NCI-H2196 treated with DMSO at 0.1 percent for 48 hours (cell line): ENCODE data around the gene PRB3.

Source experiments
- DNase-seq: peaks from one replicate; lab custom pipeline; 2025; ENCODE audit not compliant: unreplicated experiment; lab: John Stamatoyannopoulos, UW

PRB3 gene

GRCh38 chr12:11269607-11270006 is at the start of gene PRB3:
Gene PRB3 (minus strand): TSS chr12:11269707. CDS start chr12:11269669, 38 bp downstream.
- no peak for DNase-seq

GRCh38 chr12:11310336-11310735 is 40.8 kb upstream of the PRB3 start, which contains the start of gene PRB4:
Gene PRB4 (minus strand): TSS chr12:11310436. CDS start chr12:11310398, 38 bp downstream.
- DNase-seq = no peak

- DNase-seq = no peak
Measured at GRCh38 chr12:11307143-11307542, 37.6 kb upstream of the PRB3 start.

- no peak for DNase-seq
Measured at GRCh38 chr12:11273449-11273848, 3.9 kb upstream of the PRB3 start.

- DNase-seq = no peak
Measured at GRCh38 chr12:11264501-11264900, 5.0 kb downstream of the PRB3 start.

- no peak for DNase-seq
Measured at GRCh38 chr12:11246489-11246888, 23.0 kb downstream of the PRB3 start.

- no peak for DNase-seq
Measured at GRCh38 chr12:11242656-11243055, 26.9 kb downstream of the PRB3 start.

- no peak for DNase-seq
Measured at GRCh38 chr12:11240348-11240930, 29.1 kb downstream of the PRB3 start.

GRCh38 chr12:11238275-11238674 is 31.2 kb downstream of the PRB3 start:
- DNase-seq = no peak

- no peak for DNase-seq
Measured at GRCh38 chr12:11233532-11233931, 36.0 kb downstream of the PRB3 start.

GRCh38 chr12:11228296-11228879 is 41.1 kb downstream of the PRB3 start:
- DNase-seq = no peak

GRCh38 chr12:11227373-11227772 is 42.1 kb downstream of the PRB3 start:
- no peak for DNase-seq
